Stomach (tissue), 4 donors: ENCODE data around the gene UTP14C.

Experiments used
- CTCF ChIP-seq, 7 experiments: fragments of 450-650 bp in 4 of 7; fragments of 200-600 bp in 3 of 7; sonication (generic) in 3 of 7; IDR thresholded peaks; one replicate each; pipeline ENCODE4 v1.5.1; 2016 to 2019; ENCODE audit warnings: antibody characterized with exemption in 7 of 7, control low read depth in 2 of 7, mild to moderate bottlenecking in 1 of 7
- POLR2AphosphoS5 ChIP-seq, 3 donors: sonication (generic); formaldehyde crosslinking; IDR thresholded peaks; one replicate each; pipeline ENCODE4 v1.6.1; 2016; ENCODE audit warnings: antibody characterized with exemption in 3 of 3

GRCh38 chr13:51999921-52000320 lies 24.6 kb upstream of the UTP14C start:
- TF ChIP-seq POLR2AphosphoS5 (IDR thresholded peaks at IDR 0.05), result no peak
- TF ChIP-seq CTCF (IDR thresholded peaks at IDR 0.05), result peak in 1 of 7 experiments; percentile 5
